K562 (cell line): ENCODE measurements around the gene SH2D4B. TPM values are rescaled to one million over a fixed set of nuclear protein-coding genes. Genes with fewer than 3 reads are reported as not detected.

Experiments used
- AFF1 ChIP-seq, 2 experiments: fragments of 450-650 bp; IDR thresholded peaks; 2 replicates each; pipeline ENCODE4 v1.6.1; 2018; ENCODE audit warnings: mild to moderate bottlenecking in 2 of 2, low read depth in 1 of 2; ENCODE audit not compliant: partially characterized antibody in 2 of 2
- ELF1 ChIP-seq: fragments of 200-800 bp; sonication (Bioruptor generic); IDR thresholded peaks from 2 replicates; pipeline ENCODE4 v1.6.1; 2016; ENCODE audit warnings: missing genetic modification characterization, missing compliant biosample characterization
- GTF3C2 ChIP-seq: IDR thresholded peaks from 3 replicates; pipeline ENCODE4 v1.6.1; 2011; ENCODE audit warnings: borderline replicate concordance, mild to moderate bottlenecking, moderate library complexity; ENCODE audit not compliant: insufficient read length; ENCODE audit errors: extremely low read depth
- HDAC1 ChIP-seq, 2 experiments: fragments of 450-650 bp; IDR thresholded peaks; 2 replicates each; pipeline ENCODE4 v1.6.1; 2016 to 2017; ENCODE audit warnings: inconsistent platforms in 1 of 2, mild to moderate bottlenecking in 1 of 2, moderate library complexity in 1 of 2
- HLTF ChIP-seq: fragments of 450-650 bp; IDR thresholded peaks from 2 replicates; pipeline ENCODE4 v1.6.1; 2016
- HMG20A ChIP-seq: fragments of 450-650 bp; formaldehyde crosslinking; conservative IDR thresholded peaks from 2 replicates; pipeline ENCODE4 v1.4.0; 2020; ENCODE audit warnings: mild to moderate bottlenecking, mixed read lengths
- KLF13 ChIP-seq: fragments of 450-650 bp; IDR thresholded peaks from 2 replicates; pipeline ENCODE4 v1.6.1; 2016; ENCODE audit warnings: missing genetic modification characterization, low read depth, mild to moderate bottlenecking, missing compliant biosample characterization, moderate library complexity, borderline replicate concordance
- NFIX ChIP-seq: fragments of 250-450 bp; sonication (Bioruptor Pico); IDR thresholded peaks from 2 replicates; pipeline ENCODE4 v1.4.0; 2020; ENCODE audit warnings: low read depth, mild to moderate bottlenecking, moderate library complexity
- RAD21 ChIP-seq, 2 experiments: fragments of 250-450 bp in 1 of 2; fragments of 450-650 bp in 1 of 2; sonication (Bioruptor Pico) in 1 of 2; formaldehyde crosslinking in 1 of 2; IDR thresholded peaks in 1 of 2; conservative IDR thresholded peaks in 1 of 2; 2 replicates each; pipeline versions ENCODE4 v1.4.0 to v1.8.0; 2020 to 2022; ENCODE audit warnings: mild to moderate bottlenecking in 2 of 2, moderate library complexity in 1 of 2
- TAF7 ChIP-seq: fragments of 450-650 bp; IDR thresholded peaks from 2 replicates; pipeline ENCODE4 v1.6.1; 2016; ENCODE audit warnings: missing genetic modification characterization, missing compliant biosample characterization
- TAF9B ChIP-seq: fragments of 450-650 bp; IDR thresholded peaks from 2 replicates; pipeline ENCODE4 v1.6.1; 2018; ENCODE audit warnings: mild to moderate bottlenecking; ENCODE audit not compliant: partially characterized antibody
- TEAD1 ChIP-seq, 2 experiments: fragments of 450-650 bp in 1 of 2; sonication (generic) in 1 of 2; formaldehyde crosslinking; IDR thresholded peaks; 2 replicates each; pipeline versions ENCODE4 v1.4.0 to v1.8.0; 2020 to 2022; ENCODE audit warnings: mild to moderate bottlenecking in 2 of 2, missing genetic modification reagents in 1 of 2
- ZBTB17 ChIP-seq: fragments of 450-650 bp; formaldehyde crosslinking; IDR thresholded peaks from 2 replicates; pipeline ENCODE4 v1.4.0; 2020; ENCODE audit warnings: mild to moderate bottlenecking
- ZNF174 ChIP-seq: fragments of 250-450 bp; sonication (Bioruptor Pico); IDR thresholded peaks from 2 replicates; pipeline ENCODE4 v1.4.0; 2020; ENCODE audit warnings: mild to moderate bottlenecking
- ZNF592 ChIP-seq: fragments of 450-650 bp; IDR thresholded peaks from 2 replicates; pipeline ENCODE4 v1.6.1; 2017; ENCODE audit warnings: antibody characterized with exemption, mild to moderate bottlenecking
- ZNF764 ChIP-seq: fragments of 250-450 bp; sonication (Bioruptor Pico); IDR thresholded peaks from 2 replicates; pipeline ENCODE4 v1.4.0; 2020; ENCODE audit warnings: low read depth, mild to moderate bottlenecking, moderate library complexity
- polyA plus RNA-seq, 8 experiments: library from polyadenylated mRNA; depleted of rRNA in 4 of 8; stranded (reverse) in 5 of 8; unstranded in 3 of 8; fragments of >200 nt; fragmentation: Nextera tagmentation in 2 of 8; fragmentation: Illumina TruSeq in 1 of 8; extraction: Ambion mirVana in 2 of 8; extraction: Trizol in 1 of 8; gene quantifications; 2 replicates each; pipeline versions ENCODE4 v1.2.1 to v1.2.3, GENCODE V29; 2011 to 2014; ENCODE audit warnings: inconsistent platforms in 1 of 8, missing spikeins in 1 of 8
- total RNA-seq, 7 experiments: library from RNA; depleted of rRNA in 6 of 7; stranded (reverse); fragments of >200 nt in 6 of 7; fragmentation: Illumina TruSeq in 2 of 7; extraction: Trizol in 2 of 7; gene quantifications; 2 replicates each; pipeline versions ENCODE4 v1.2.1 to v1.2.3, GENCODE V29; 2011 to 2021; ENCODE audit warnings: low replicate concordance in 1 of 7

Gene SH2D4B
- total and polyA plus RNA-seq, 9 of the 15 experiments (the other 6 are each of a cell fraction or from before 2014, with no cell fraction given) = 0.03 to 0.14 (median 0.04) TPM; not detected in 4

GRCh38 chr10:80535671-80536360 is 1.9 kb upstream of the SH2D4B start (continued):
- TF ChIP-seq ELF1 (peak; percentile 60; the same call in 1 of the 2 replicates), ZNF592 (0 out of 2 replicates have a peak, but pooled peaks have one; percentile 51), RAD21 (CRISPR knock-in tag; conservative IDR thresholded peaks at IDR 0.05 in 1 of 2, IDR thresholded peaks at IDR 0.05 in 1 of 2) (peak; percentile 39 to 64), KLF13 (tag) (no peak), NFIX (no peak), ZNF174 (CRISPR knock-in tag) (no peak), HMG20A (CRISPR knock-in tag) (no peak), GTF3C2 (no peak), AFF1 (IDR thresholded peaks at IDR 0.05; ENCODE audit: low read depth in 1 of 2, partially characterized antibody in 2 of 2) (no peak), TAF7 (no peak), HLTF (no peak), ZNF764 (CRISPR knock-in tag) (no peak), HDAC1 (IDR thresholded peaks at IDR 0.05) (no peak), TEAD1 (CRISPR knock-in tag; IDR thresholded peaks at IDR 0.05) (peak in 1 of 2 experiments; percentile 11; a peak in 1 of 4 replicates), TAF9B (no peak), ZBTB17 (0 out of 2 replicates have a peak, but pooled peaks have one; percentile 32)
